ENCODE measurements around the gene NIP7.
"Not testable (repeated sequence)": the region's sequence is repeated elsewhere in the genome, so short reads cannot be mapped to it uniquely, and the experiment has no call there.

The NIP7 gene

DNA sequence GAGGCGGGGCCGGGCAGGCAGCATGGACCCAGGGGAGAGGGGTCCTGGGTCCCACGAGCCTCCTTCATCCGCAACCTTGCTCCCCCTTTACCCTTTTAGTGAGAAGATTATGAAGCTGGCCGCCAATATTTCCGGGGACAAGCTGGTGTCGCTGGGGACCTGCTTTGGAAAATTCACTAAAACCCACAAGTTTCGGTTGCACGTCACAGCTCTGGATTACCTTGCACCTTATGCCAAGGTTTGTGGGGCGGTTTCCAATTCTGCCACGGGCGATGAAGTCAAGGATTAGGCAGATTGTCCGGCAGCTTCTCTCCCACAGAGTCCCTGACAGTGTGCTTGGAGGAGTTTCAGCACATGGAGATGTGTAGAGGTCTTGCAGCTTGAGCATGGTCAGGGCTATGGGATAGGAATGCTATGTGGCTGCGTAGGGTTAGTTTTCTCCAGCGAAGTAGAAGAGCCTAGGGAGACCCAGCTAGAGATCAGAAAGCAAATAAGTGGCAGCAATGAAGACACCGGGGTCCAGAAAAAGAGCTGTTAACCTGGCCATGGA is 598 bp downstream of the NIP7 start:
- peak in 1 of 2 donors; percentile 21 for DNase-seq (ENCODE audit: low read depth in 1 of 2, low spot score in 1 of 2)

- DNase-seq (ENCODE audit: low read depth in 1 of 2, low spot score in 1 of 2) = no peak
Measured at GRCh38 chr16:69344171-69344570, 4.6 kb downstream of the NIP7 start.

- DNase-seq (ENCODE audit: low read depth in 1 of 2, low spot score in 1 of 2) = no peak
Measured at GRCh38 chr16:69345923-69346322, 6.4 kb downstream of the NIP7 start.

- DNase-seq (ENCODE audit: low read depth in 1 of 2, low spot score in 1 of 2) = no peak
Measured at GRCh38 chr16:69346683-69347082, 7.1 kb downstream of the NIP7 start.

DNA sequence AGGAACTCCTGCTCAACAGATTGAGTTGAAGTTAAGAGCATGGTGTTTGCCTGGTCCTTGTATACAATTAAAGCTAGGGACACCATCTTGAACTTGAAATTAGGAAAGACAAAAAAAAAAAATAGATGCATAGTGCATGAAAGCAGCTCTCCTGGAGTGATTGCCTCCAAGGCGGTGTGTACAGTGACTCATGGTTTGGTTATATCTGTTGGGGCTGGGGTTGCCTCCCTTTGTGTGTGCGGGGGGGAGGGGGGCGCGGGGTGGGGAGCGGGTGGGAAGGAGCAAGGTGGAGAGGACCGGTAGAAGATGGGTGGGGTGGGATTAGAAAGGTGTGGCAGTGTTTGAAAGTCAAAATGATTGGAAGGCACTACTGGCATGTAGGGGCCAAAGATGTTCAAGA is 8.7 kb downstream of the NIP7 start:
- DNase-seq (ENCODE audit: low read depth in 1 of 2, low spot score in 1 of 2) = no peak

DNA sequence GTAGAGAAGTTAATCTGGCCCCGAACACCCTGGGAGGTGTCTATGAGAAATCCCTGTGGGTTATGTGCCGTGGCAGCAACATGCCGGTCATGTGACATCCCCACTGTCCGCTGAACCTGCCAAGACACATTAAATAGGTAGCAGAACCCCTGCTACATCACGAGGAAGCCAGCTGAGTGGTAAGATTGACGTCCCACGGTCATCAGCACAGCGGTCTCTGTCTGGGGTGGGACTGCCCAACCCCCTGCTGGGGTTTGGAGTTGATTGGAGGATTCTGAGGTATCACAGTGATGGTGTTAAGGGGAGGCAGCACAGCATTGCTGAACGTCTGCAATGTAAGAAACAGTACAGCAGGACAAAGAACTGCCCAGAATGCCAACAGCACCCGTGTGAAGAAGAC is 10.0 kb downstream of the NIP7 start:
- no peak for DNase-seq (ENCODE audit: low read depth in 1 of 2, low spot score in 1 of 2)

DNA sequence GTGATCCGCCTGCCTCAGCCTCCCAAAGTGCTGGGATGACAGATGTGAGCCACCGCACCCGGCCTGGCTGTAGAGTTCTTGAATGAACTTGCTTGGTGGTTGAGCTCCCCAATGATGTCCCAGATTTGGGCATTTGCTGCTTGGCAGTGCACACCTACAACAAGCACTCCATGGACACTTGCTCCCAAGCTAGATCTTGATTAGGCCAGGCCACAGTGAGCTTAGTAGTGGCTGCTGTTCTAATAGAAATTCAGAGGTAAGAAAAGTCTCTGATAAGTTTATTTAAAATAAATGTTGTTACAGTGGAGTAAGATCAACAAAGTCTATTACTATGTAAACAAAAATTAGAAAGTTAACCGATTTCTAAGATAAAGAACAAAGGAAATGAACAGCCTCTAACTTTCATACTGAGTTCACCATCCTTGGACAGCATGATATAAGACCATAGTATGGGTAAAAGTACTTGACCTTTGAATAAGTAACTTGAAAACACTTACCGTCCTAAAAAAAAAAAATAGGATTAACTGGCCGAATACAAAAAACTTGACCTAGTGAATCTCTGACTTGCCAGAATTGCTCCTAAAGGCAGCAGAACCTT is 11.1 kb downstream of the NIP7 start:
- no peak for DNase-seq (ENCODE audit: low read depth in 1 of 2, low spot score in 1 of 2)

GRCh38 chr16:69351309-69352027 is 11.9 kb downstream of the NIP7 start, which contains the start of gene TMED6:
Gene TMED6, minus strand, starts transcription at chr16:69351786. Its CDS starts 33 bp downstream, at chr16:69351753.
- no peak for DNase-seq (ENCODE audit: low read depth in 1 of 2, low spot score in 1 of 2)

DNA sequence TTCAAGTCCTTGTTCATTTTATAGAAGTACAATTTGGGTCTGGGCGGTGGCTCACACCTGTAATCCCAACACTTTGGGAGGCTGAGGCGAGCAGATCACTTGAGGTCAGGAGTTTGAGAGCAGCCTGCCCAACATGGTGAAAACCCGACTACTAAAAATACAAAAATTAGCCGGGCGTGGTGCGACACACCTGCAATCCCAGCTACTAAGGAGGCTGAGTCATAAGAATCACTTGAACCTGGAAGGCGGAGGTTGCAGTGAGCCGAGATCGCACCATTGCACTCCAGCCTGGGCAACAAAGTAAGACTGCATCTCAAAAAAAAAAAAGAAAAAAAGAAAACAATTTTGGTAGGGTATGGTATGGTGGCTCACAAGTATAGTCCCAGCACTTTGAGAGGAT is 20.5 kb downstream of the NIP7 start:
- DNase-seq (ENCODE audit: low read depth in 1 of 2, low spot score in 1 of 2) = not testable (repeated sequence)

GRCh38 chr16:69363281-69363717 is 23.7 kb downstream of the NIP7 start:
- no peak for DNase-seq (ENCODE audit: low read depth in 1 of 2, low spot score in 1 of 2)

GRCh38 chr16:69364088-69364487 is 24.5 kb downstream of the NIP7 start:
- DNase-seq (ENCODE audit: low read depth in 1 of 2, low spot score in 1 of 2) = no peak

GRCh38 chr16:69365901-69366300 is 26.3 kb downstream of the NIP7 start:
- DNase-seq (ENCODE audit: low read depth in 1 of 2, low spot score in 1 of 2) = no peak

DNA sequence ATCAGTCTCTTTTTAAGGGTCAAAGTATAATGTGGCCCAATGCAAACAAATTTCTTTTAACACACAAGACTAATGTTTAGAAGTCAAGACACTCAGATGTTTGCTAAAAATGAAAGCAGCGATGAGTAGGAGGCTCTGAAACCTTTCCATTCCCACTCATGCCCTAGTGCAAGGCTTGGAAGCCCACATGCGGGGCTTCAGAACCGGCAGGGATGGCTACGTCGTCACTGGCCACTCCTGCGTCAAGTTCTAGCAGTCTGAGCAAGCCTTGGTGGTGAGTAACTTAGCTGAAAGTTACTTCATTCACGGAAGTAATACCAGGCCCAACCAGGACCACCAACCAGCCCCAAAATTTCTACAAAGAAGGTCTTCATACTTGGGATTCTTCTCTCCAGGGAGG is 26.9 kb downstream of the NIP7 start:
- DNase-seq (ENCODE audit: low read depth in 1 of 2, low spot score in 1 of 2) = no peak

DNA sequence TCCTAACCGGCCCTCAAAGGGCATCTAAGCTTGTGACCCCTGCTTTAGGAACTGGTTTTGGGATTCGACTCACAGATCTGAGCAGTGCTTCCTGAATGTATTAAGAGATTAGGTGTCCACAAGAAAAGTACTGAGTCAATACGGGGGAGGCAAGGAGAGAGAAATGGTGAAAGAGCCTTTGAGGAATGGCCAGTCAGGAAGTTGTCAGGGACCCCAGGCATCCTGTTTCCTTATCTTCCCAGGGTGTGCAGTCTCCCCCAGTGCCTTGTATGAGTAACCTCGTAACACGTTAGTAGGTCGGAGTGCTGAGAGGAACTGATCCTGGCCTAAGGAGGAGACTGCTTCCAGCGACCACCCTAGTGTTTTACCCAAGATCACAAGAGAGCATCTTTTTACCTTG is 28.4 kb downstream of the NIP7 start:
- no peak for DNase-seq (ENCODE audit: low read depth in 1 of 2, low spot score in 1 of 2)

- DNase-seq (ENCODE audit: low read depth in 1 of 2, low spot score in 1 of 2) = no peak
Measured at GRCh38 chr16:69368866-69369265, 29.3 kb downstream of the NIP7 start.

- no peak for DNase-seq (ENCODE audit: low read depth in 1 of 2, low spot score in 1 of 2)
Measured at GRCh38 chr16:69371564-69371963, 32.0 kb downstream of the NIP7 start.

- no peak for DNase-seq (ENCODE audit: low read depth in 1 of 2, low spot score in 1 of 2)
Measured at GRCh38 chr16:69373019-69373418, 33.4 kb downstream of the NIP7 start.

- DNase-seq (ENCODE audit: low read depth in 1 of 2, low spot score in 1 of 2) = no peak
Measured at GRCh38 chr16:69376393-69377059, 37.0 kb downstream of the NIP7 start.

DNA sequence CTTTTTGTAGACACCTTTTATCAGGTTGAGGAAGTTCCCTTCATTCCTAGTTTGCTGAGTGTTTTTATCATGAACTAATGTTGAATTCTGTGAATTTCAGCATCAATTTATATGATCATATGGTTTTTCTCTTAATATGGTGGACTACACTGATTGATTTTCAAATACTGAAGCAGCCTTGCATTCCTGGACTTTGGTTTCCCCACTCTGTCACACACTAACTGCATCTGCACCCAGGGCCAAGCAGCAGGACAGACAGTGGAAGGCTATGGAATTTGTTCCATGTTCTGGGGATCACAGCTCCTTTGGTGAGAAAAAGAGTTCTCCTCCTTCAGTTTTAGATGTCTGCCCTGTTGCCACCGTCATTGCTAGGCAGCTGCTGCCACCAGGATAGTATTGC is 38.5 kb downstream of the NIP7 start:
- no peak for DNase-seq (ENCODE audit: low read depth in 1 of 2, low spot score in 1 of 2)

- DNase-seq (ENCODE audit: low read depth in 1 of 2, low spot score in 1 of 2) = no peak
Measured at GRCh38 chr16:69378760-69379159, 39.2 kb downstream of the NIP7 start.

DNA sequence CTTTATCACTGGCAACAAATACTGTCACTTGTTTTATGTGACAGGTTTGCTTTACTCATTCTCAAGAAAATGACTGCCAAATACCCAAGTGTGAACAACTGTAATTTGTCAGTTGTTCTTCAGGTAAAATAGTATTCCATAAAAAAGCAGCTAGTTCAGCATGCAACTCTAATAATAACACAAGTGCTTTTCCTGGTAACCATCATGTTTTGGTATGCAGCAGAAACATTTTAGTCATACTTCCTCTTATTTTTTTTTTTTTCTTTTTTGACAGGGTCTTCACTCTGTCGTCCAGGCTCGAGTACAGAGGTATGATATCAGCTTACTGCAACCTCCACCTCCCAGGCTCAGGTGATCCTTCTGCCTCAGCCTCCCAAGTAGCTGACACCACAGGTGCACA is 41.7 kb downstream of the NIP7 start:
- no peak for DNase-seq (ENCODE audit: low read depth in 1 of 2, low spot score in 1 of 2)

DNA sequence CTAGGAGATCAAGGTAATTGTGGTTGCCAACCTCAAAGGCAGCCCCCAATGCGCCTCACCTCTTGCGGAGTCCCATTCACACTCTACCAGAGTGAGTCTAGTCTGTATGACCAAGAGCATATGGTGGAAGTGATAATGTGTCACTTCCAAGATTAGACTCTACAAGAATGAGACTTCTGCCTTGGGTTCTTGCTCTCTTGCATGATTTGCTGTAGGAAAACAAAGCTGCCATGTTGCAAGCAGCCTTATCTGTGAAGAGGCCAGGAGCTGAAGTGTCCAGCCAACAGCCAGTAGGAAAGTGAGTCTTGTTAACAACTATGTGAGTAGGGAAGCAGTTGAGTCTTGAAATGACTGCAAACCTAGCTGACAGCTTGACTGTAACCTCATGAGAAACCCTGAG is 42.8 kb downstream of the NIP7 start:
- no peak for DNase-seq (ENCODE audit: low read depth in 1 of 2, low spot score in 1 of 2)
